A549 treated with RU486 at 1 μM for 4 hours (cell line): ENCODE results near the gene MED29. TPM values are rescaled to one million over a fixed set of nuclear protein-coding genes. Genes with fewer than 3 reads are reported as not detected.

Source experiments
- total RNA-seq: library from RNA; stranded (reverse); fragments of 200-300 nt; extraction: Qiagen RNA extraction; gene quantifications from 5 replicates; pipeline ENCODE4 v1.2.3, GENCODE V29; 2022; ENCODE audit warnings: low read depth

MED29 gene, protein sequence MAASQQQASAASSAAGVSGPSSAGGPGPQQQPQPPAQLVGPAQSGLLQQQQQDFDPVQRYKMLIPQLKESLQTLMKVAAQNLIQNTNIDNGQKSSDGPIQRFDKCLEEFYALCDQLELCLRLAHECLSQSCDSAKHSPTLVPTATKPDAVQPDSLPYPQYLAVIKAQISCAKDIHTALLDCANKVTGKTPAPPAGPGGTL
- total RNA-seq = 59.2 to 65.9 TPM (median 63.2 TPM) in 5 replicates

DNA sequence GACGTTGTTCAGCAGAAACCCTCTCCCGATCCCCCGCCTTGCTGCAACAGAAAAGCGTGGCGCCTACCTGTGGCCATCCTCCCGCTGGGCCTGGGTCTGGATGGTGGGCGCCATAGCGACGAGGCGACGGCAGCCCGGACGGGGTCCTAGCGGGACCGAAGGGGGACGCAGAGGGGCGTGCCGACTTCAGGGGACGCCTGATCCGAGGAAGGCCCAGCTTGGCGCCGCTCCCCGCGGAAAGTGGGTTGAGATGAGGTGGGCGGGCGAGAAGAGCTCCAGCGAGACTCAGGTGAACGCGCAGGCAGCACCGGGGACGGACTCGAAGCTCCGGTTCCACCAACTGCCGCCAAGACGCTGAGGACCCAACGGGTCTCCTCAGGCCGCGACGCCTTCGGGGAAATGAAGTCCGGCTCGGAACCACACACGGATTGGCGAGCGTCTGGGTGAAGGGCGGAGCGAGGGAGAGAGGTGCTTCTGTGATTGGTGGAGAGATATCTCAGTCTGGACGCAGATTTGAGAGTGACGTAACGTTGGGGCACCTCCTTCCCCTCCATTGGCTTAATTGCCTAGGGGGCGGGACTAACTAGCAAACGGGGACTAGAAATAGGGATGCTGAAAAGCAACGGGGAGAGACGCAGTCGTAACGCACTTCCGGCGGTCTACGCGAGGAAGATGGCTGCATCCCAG is at the start of gene MED29, which contains the start of gene PAF1:
Gene MED29, plus strand, starts transcription at position 628 of the 687 bp plus-strand sequence. Its CDS starts 45 bp downstream, at position 673.
Gene PAF1, minus strand, starts transcription at position 356 of the 687 bp plus-strand sequence. Its CDS starts 242 bp downstream, at position 114.

DNA sequence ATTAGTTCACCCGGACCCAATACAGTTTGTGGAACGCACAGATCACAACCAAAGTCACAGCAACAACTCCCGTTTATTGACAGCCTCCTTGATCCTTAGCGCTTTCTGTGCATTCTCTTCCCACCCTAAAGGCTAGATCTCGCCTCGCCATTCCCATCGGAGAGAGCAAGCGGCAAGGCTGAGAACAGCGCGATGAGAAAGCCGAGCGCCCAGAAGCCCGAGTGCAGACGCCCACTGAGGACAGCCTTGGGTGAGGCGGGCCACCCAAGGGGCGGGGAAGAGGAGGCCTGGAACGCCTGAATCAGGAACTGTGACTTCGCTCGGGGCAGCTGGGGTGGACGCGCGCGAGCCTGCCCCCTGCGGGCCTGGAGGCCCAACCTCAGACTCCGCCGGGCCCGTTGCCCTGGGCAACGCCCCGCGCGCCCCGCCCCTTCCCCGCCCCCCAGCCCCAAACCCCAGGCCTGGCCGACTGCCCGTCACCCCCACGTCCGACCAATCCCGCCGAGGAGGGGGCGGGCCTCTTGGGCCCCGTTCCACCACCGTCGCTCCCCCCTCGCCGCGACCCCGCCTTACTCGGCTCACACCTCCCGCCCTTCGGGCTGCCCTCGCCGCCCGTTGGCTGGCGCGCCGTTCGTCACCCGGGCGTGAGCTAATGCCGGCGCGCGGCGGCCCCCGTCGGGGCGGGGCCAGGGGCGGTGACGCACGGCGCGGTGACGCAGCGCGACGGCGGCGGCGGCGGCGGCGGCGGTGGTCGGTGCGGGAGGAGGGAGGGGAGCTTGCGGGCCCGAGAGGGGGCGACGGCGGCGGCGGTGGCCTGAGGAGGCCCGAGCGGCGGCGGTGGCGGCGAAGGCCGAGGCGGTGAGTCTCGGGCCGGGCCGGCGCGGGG is 49.2 kb upstream of the MED29 start, which contains the start of gene SAMD4B:
Gene SAMD4B, plus strand, starts transcription at position 703 of the 886 bp plus-strand sequence. CDS start 14,473 bp downstream, outside the sequence.

DNA sequence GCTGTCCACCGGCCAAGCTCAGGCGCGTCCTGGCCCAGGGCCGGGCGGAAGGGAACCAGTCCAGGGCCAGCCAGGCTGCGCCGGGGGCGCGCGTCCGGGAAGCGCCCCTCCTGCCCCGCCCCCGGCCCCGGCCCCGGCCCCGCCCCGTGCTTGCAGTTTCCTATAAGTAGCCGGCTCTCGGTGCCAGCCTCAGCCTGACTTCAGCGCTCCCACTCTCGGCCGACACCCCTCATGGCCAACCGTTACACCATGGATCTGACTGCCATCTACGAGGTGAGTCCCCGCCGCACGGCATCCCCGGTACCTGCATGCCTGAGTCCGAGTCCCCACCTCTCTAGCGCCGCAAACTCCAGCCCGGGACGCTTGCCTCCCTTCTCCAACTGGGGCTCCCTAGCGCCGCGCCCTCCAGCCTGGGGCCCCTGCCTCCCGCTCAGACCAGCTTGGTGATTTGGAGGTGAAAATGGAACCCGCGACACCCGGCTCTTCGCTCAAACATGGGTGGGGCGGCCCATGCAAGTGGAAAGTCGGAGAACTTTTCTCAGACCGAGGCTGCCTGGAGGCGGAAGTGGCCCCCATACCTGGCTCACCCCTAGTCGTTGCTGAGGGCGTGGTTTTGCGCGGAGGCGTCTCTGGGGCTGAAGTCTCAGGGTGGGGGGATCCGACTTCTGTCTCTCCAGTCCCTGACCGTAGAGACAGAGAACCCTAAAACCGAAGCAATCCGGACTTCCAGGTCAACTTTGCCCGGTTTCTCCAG is 15.7 kb downstream of the MED29 start, which contains the start of gene ZFP36:
Gene ZFP36, plus strand, starts transcription at position 192 of the 754 bp plus-strand sequence. Its CDS starts 58 bp downstream, at position 250.

DNA sequence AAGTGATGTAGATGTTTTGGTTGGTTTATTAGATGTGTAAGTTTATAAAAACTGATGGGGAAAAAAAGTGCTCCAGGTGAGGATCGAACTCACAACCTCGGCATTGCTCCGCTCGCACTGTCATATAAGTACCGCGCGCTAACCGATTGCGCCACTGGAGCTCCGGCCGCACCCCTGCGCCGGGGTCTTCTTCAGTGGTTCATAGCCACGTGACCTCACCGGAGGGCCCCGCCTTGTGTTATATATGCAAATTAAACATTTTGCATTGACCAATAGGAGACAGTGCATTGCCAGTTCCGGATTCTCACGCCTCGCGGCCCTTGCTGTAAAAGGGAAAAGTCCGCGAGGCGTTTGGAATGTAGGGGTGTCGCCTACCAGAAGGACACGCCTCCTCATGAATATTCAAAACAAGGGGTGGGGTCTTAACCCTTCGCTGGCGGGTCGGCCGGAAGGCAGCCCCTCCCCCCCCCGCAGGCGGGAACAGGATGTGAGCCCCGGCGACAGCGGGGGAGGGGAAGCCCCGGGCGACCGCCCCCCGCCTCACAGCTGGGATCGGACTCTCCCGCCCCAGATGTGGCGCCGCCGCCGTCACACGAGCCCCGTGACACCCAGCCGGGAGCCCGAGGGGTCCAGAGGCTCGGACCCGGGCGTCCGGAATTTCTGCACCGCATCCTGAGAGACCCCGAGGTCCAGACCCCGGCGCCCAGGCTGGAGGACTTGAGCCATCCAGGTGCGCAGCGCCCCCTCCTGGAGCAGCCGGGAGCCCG is 21.1 kb downstream of the MED29 start, which contains the start of gene PLEKHG2:
Gene PLEKHG2, plus strand, starts transcription at position 570 of the 767 bp plus-strand sequence. CDS start 1,418 bp downstream, outside the sequence.

DNA sequence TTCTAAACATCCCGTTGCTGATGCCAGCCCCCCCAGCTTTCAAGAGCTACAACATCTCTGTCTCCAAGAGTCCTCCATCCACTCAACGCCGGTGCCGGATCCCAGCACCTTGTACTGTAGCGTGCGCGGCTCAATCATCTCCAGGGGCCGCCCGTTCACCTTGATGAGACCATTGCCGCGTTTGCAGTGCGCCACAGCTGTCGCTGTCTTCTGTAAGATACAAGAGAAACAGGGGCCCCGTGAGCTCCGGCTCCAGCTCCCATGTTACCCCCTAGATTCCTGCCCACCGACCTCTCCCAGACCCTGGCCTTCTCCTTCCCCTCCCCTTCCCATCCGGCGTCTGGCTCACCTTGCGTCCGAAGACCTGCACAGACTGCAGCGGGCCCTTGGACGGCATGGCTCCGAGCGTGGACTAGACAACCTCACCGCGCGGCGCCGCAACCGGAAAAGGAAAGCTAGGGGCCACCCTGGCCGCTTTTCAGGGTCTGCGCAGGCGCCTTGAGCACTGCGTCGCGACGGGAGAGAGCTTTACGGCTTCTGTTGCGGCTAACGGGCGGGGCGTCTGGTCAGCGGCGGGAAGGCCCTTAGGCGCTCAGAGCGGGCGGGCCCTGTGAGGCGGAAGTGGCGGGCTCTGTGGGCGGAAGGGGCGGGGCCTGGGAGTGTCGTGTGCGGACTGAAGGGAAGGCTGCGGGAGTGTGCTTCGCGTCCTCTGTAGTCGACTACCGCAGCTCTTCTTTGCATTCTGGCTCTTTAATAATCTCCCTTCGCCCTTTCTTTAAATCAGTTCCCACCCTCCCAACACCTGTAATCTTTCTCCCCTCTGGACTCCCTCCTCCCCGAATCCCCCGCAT is 44.5 kb downstream of the MED29 start, which contains the start of gene RPS16:
Gene RPS16, minus strand, starts transcription at position 451 of the 851 bp plus-strand sequence. Its CDS starts 54 bp downstream, at position 397.

DNA sequence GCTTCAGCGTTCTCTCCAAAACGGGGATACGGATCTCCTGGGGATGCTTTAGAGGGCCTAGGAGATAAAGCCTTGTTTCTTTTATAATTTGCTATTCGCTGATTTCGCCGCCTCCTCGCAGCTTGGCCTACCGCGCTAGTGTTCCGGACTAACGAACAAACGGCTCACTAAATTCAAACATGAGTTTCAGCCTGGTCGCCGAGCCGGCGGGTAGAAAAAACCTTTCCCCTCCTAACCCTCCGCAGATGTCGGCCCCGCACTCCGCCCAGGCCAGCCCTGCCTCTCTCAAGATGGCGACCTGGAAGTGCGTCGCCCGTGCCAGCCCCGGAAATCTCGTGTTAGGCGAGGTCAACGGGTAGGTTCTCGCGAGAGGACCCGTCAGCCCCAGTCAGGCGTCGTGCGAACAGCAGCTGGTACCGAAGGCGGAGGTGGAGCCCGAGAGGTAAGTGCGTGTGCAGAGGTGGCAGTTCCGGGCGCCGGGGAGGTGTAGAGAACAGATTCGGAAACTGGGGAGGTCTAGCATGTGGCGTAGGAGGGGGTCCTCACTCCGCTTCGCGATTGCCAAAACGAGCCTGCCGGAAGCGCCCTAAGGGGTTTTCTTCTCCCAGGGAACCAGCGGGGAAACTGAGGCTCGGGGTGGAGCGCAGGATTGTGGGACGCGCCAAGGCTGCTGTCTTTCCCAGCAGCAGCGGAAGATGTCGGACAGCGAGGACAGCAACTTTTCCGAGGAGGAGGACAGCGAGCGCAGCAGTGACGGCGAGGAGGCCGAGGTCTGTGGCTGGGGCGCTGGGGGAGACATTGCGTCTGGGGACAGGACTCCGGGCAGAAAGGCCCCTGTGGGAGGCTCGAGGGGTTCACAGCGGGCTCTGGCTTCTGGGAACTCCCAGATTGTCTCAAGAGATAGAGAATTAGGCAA is 54.3 kb downstream of the MED29 start, which contains the start of gene SUPT5H:
Gene SUPT5H, plus strand, starts transcription at position 387 of the 916 bp plus-strand sequence. Its CDS starts 309 bp downstream, at position 696.

Other genes starting within 250 kb of the MED29 start
- gene NCCRP1, start 194.4 kb upstream of the MED29 start, total RNA-seq = 1.1 to 1.7 TPM (median 1.5 TPM) in 5 replicates
- gene SYCN, start 187.1 kb upstream of the MED29 start, total RNA-seq = not detected in 5 replicates
- not detected in 5 replicates for gene IFNL3, start 146.4 kb upstream of the MED29 start, total RNA-seq
- not detected in 5 replicates for gene IFNL4, start 142.5 kb upstream of the MED29 start, total RNA-seq
- not detected in 5 replicates for gene IFNL2, start 123.0 kb upstream of the MED29 start, total RNA-seq
- gene IFNL1, start 95.0 kb upstream of the MED29 start, total RNA-seq = 0.23 to 0.28 TPM in 2 of 5 replicates, not detected in the others
- 8.1 to 13.5 TPM (median 12.4 TPM) in 5 replicates for gene LRFN1, start 70.5 kb upstream of the MED29 start, total RNA-seq
- 0.66 to 0.81 TPM (median 0.67 TPM) in 3 of 5 replicates, not detected in the others for gene GMFG, start 55.3 kb upstream of the MED29 start, total RNA-seq
- gene SAMD4B, start 49.0 kb upstream of the MED29 start, total RNA-seq = 108 to 185 TPM (median 171 TPM) in 5 replicates
- gene PAF1, start 272 bp upstream of the MED29 start, total RNA-seq = 67.3 to 78.0 TPM (median 73.7 TPM) in 5 replicates
- gene ZFP36, start 15.5 kb downstream of the MED29 start, total RNA-seq = 57.1 to 99.4 TPM (median 73.3 TPM) in 5 replicates
- gene PLEKHG2, start 21.3 kb downstream of the MED29 start, total RNA-seq = 38.2 to 63.9 TPM (median 46.0 TPM) in 5 replicates
- gene RPS16, start 44.6 kb downstream of the MED29 start, total RNA-seq = 6,019 to 7,343 TPM (median 7,191 TPM) in 5 replicates
- 166 to 195 TPM (median 192 TPM) in 5 replicates for gene SUPT5H, start 54.2 kb downstream of the MED29 start, total RNA-seq
- 173 to 236 TPM (median 217 TPM) in 5 replicates for gene TIMM50, start 89.5 kb downstream of the MED29 start, total RNA-seq
- 6.3 to 11.9 TPM (median 11.1 TPM) in 5 replicates for gene DLL3, start 107.6 kb downstream of the MED29 start, total RNA-seq
- gene SELENOV, start 123.8 kb downstream of the MED29 start, total RNA-seq = not detected in 5 replicates
- 8.0 to 10.9 TPM (median 9.2 TPM) in 5 replicates for gene EID2B, start 141.5 kb downstream of the MED29 start, total RNA-seq
- gene EID2, start 148.8 kb downstream of the MED29 start, total RNA-seq = 27.0 to 55.8 TPM (median 49.7 TPM) in 5 replicates
- gene LGALS13, start 211.1 kb downstream of the MED29 start, total RNA-seq = not detected in 5 replicates